K562 (cell line): ENCODE measurements around the gene PDF.

Source experiments
- BMI1 ChIP-seq: fragments of 150-350 bp; IDR thresholded peaks from 2 replicates; pipeline ENCODE4 v1.6.1; 2014; ENCODE audit warnings: low read length
- MYBL2 ChIP-seq, 2 experiments: fragments of 450-650 bp in 1 of 2; sonication (generic) in 1 of 2; formaldehyde crosslinking in 1 of 2; IDR thresholded peaks; 2 replicates each; pipeline versions ENCODE4 v1.6.1 to v1.8.1; 2017 to 2022; ENCODE audit warnings: borderline replicate concordance in 1 of 2, inconsistent platforms in 1 of 2, low read depth in 1 of 2, mild to moderate bottlenecking in 1 of 2, missing genetic modification reagents in 1 of 2, moderate library complexity in 1 of 2
- POLR2A ChIP-seq: fragments of 450-650 bp; conservative IDR thresholded peaks from 2 replicates; pipeline ENCODE4 v1.6.1; 2016
- TF ChIP-seq, protein P1 (sequence below): sonication (generic); formaldehyde crosslinking; IDR thresholded peaks from 2 replicates; pipeline ENCODE4 v1.8.0; 2023; ENCODE audit warnings: missing genetic modification reagents, mild to moderate bottlenecking, borderline replicate concordance

DNA sequence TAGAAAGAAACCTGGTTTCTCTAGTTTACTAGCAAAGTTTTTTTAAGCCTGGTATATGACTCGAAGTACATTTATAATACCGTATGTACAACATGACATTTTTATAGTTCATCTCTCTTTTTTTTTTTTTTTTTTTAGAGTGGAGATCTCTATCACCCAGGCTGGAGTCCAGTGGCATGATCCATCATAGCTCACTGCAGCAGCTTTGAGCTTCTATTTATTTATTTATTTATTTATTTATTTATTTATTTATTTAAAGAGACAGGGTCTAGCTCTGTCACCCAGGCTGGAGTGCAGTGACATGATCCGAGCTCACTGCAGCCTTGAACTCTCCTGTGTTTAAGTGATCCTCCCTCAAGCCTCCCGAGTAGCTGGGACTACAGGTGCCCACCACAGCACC, 45.1 kb downstream of the PDF start:
- TF ChIP-seq BMI1, result no peak
- no peak for TF ChIP-seq POLR2A
- TF ChIP-seq, protein P1, sequence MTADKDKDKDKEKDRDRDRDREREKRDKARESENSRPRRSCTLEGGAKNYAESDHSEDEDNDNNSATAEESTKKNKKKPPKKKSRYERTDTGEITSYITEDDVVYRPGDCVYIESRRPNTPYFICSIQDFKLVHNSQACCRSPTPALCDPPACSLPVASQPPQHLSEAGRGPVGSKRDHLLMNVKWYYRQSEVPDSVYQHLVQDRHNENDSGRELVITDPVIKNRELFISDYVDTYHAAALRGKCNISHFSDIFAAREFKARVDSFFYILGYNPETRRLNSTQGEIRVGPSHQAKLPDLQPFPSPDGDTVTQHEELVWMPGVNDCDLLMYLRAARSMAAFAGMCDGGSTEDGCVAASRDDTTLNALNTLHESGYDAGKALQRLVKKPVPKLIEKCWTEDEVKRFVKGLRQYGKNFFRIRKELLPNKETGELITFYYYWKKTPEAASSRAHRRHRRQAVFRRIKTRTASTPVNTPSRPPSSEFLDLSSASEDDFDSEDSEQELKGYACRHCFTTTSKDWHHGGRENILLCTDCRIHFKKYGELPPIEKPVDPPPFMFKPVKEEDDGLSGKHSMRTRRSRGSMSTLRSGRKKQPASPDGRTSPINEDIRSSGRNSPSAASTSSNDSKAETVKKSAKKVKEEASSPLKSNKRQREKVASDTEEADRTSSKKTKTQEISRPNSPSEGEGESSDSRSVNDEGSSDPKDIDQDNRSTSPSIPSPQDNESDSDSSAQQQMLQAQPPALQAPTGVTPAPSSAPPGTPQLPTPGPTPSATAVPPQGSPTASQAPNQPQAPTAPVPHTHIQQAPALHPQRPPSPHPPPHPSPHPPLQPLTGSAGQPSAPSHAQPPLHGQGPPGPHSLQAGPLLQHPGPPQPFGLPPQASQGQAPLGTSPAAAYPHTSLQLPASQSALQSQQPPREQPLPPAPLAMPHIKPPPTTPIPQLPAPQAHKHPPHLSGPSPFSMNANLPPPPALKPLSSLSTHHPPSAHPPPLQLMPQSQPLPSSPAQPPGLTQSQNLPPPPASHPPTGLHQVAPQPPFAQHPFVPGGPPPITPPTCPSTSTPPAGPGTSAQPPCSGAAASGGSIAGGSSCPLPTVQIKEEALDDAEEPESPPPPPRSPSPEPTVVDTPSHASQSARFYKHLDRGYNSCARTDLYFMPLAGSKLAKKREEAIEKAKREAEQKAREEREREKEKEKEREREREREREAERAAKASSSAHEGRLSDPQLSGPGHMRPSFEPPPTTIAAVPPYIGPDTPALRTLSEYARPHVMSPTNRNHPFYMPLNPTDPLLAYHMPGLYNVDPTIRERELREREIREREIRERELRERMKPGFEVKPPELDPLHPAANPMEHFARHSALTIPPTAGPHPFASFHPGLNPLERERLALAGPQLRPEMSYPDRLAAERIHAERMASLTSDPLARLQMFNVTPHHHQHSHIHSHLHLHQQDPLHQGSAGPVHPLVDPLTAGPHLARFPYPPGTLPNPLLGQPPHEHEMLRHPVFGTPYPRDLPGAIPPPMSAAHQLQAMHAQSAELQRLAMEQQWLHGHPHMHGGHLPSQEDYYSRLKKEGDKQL (CRISPR knock-in tag), result no peak
- TF ChIP-seq MYBL2 (IDR thresholded peaks at IDR 0.05; ENCODE audit: low read depth), result no peak
- no peak for TF ChIP-seq MYBL2 (CRISPR knock-in tag; IDR thresholded peaks at IDR 0.05; ENCODE audit: borderline replicate concordance)
